Neuronal stem cell (in vitro differentiated cells): Measurements from ENCODE around the gene PKDREJ.

Source experiments
- DNase-seq: peaks from one replicate; pipeline ENCODE4 v3.0.0-alpha.2; 2013; ENCODE audit warnings: low spot score
- H2AFZ ChIP-seq: one replicate; pipeline ENCODE4 v1.6.1; 2013; ENCODE audit warnings: mild to moderate bottlenecking, low read length, inconsistent platforms
- H2AK5ac ChIP-seq: 2 replicates; pipeline ENCODE4 v1.6.1; 2013; ENCODE audit warnings: low read depth, mild to moderate bottlenecking, inconsistent platforms, low read length, moderate library complexity, mixed read lengths
- H2BK120ac ChIP-seq: 2 replicates; pipeline ENCODE4 v1.6.1; 2013; ENCODE audit warnings: low read depth, mild to moderate bottlenecking, inconsistent platforms, low read length, moderate library complexity, mixed read lengths
- H2BK12ac ChIP-seq: one replicate; pipeline ENCODE4 v1.6.1; 2013; ENCODE audit warnings: low read length, inconsistent platforms
- H2BK15ac ChIP-seq: 2 replicates; pipeline ENCODE4 v1.6.1; 2013; ENCODE audit warnings: mild to moderate bottlenecking, low read length, inconsistent platforms, mixed read lengths
- H2BK5ac ChIP-seq: one replicate; pipeline ENCODE4 v1.6.1; 2013; ENCODE audit warnings: inconsistent platforms, mild to moderate bottlenecking, low read length, moderate library complexity
- H3K14ac ChIP-seq: one replicate; pipeline ENCODE4 v1.6.1; 2013; ENCODE audit warnings: low read length, inconsistent platforms
- H3K18ac ChIP-seq: 2 replicates; pipeline ENCODE4 v1.6.1; 2013; ENCODE audit warnings: low read length, inconsistent platforms
- H3K23ac ChIP-seq: 2 replicates; pipeline ENCODE4 v1.6.1; 2013; ENCODE audit warnings: low read depth, mild to moderate bottlenecking, mixed read lengths, low read length, inconsistent platforms; ENCODE audit not compliant: poor library complexity
- H3K27ac ChIP-seq: replicated peaks from 3 replicates; pipeline ENCODE4 v1.5.1; 2013; ENCODE audit warnings: low read length, inconsistent platforms
- H3K27me3 ChIP-seq, 3 experiments: 2 replicates each; pipeline ENCODE4 v1.6.1; 2013; ENCODE audit warnings: low read length in 3 of 3, mild to moderate bottlenecking in 2 of 3, inconsistent platforms in 1 of 3, low read depth in 1 of 3, mixed read lengths in 1 of 3, moderate library complexity in 1 of 3; ENCODE audit not compliant: control insufficient read depth in 3 of 3, insufficient read depth in 3 of 3
- H3K36me3 ChIP-seq, 2 donors: replicated peaks in 1 of 2; 2 replicates each; pipeline ENCODE4 v1.6.1; 2013; ENCODE audit warnings: low read length in 2 of 2; ENCODE audit not compliant: control insufficient read depth in 2 of 2, insufficient read depth in 2 of 2
- H3K4ac ChIP-seq: 2 replicates; pipeline ENCODE4 v1.6.1; 2013; ENCODE audit warnings: inconsistent platforms, mild to moderate bottlenecking, low read length, moderate library complexity
- H3K4me1 ChIP-seq, 2 donors: 1 replicate in 1 of 2; 2 replicates in 1 of 2; pipeline ENCODE4 v1.6.1; 2013; ENCODE audit warnings: low read length in 2 of 2, low read depth in 1 of 2; ENCODE audit not compliant: control insufficient read depth in 2 of 2, insufficient read depth in 1 of 2
- H3K4me2 ChIP-seq: one replicate; pipeline ENCODE4 v1.6.1; 2013; ENCODE audit warnings: mild to moderate bottlenecking, low read length, inconsistent platforms; ENCODE audit not compliant: insufficient read depth, poor library complexity, severe bottlenecking
- H3K4me3 ChIP-seq, 2 donors: 2 replicates each; pipeline ENCODE4 v1.5.1; 2013; ENCODE audit warnings: low read length in 2 of 2, mild to moderate bottlenecking in 2 of 2, inconsistent platforms in 1 of 2, moderate library complexity in 1 of 2
- H3K79me1 ChIP-seq: one replicate; pipeline ENCODE4 v1.6.1; 2013; ENCODE audit warnings: low read depth, mild to moderate bottlenecking, inconsistent platforms, low read length, moderate library complexity
- H3K9ac ChIP-seq: one replicate; pipeline ENCODE4 v1.6.1; 2013; ENCODE audit warnings: mild to moderate bottlenecking, low read depth, low read length, inconsistent platforms; ENCODE audit not compliant: poor library complexity
- H3K9me3 ChIP-seq, 2 donors: replicated peaks in 1 of 2; 2 replicates each; pipeline versions ENCODE3 to v1.6.1; 2013; ENCODE audit warnings: low read length in 2 of 2, mild to moderate bottlenecking in 2 of 2, inconsistent platforms in 1 of 2, low read depth in 1 of 2, mixed read lengths in 1 of 2, moderate library complexity in 1 of 2; ENCODE audit not compliant: control insufficient read depth in 2 of 2, insufficient read depth in 1 of 2
- H4K8ac ChIP-seq: one replicate; pipeline ENCODE4 v1.6.1; 2013; ENCODE audit warnings: low read depth, mild to moderate bottlenecking, inconsistent platforms, low read length, moderate library complexity
- H4K91ac ChIP-seq: one replicate; pipeline ENCODE4 v1.6.1; 2013; ENCODE audit warnings: low read length, low read depth, mild to moderate bottlenecking, inconsistent platforms; ENCODE audit not compliant: poor library complexity
- WGBS, 2 donors: extraction: QIAGEN DNeasy Blood & Tissue Kit; methylation state at CpG; one replicate each; pipeline ENCODE4 v1.1.7; 2013; ENCODE audit warnings: missing lambda C conversion rate in 2 of 2, mixed read lengths in 1 of 2; ENCODE audit not compliant: insufficient read length in 2 of 2, insufficient replicate concordance in 1 of 2; ENCODE audit errors: extremely low coverage in 2 of 2; 5-methylcytosine and 5-hydroxymethylcytosine counted together

Gene PKDREJ

DNA sequence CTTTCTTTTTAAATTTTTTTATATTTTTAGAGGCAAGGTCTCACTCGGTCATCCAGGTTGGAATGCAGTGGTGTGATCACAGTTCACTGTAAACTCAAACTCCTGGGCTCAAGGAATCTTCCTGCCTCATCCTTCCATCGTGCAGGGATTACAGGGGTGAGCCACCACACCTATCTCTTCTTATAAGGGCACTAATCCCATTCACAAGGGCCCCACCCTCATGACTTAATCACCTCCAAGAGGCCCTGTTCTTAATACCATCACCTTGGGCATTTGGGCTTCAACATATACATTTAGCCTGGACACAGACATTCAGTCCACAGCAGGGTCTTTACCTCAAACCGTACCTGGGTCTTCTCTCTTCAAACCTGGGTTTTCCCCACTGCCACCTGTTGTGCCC lies 29.0 kb upstream of the PKDREJ start:
- no peak overlapping the region for H2AFZ ChIP-seq
- no peak for DNase-seq
- no peak overlapping the region for H4K8ac ChIP-seq
- H3K9ac ChIP-seq, result no peak overlapping the region
- no peak overlapping the region for H2BK5ac ChIP-seq
- peaks cover 7 to 8% of the 10 kb centered on the region in 2 donors for H3K4me1 ChIP-seq
- no peak overlapping the region for H2AK5ac ChIP-seq
- H3K4me3 ChIP-seq, result no peak overlapping the region
- no peak overlapping the region for H3K4me2 ChIP-seq
- no peak overlapping the region for H2BK12ac ChIP-seq
- no peak overlapping the region for H3K23ac ChIP-seq
- H2BK15ac ChIP-seq, result no peak overlapping the region
- H3K4ac ChIP-seq, result no peak overlapping the region
- WGBS, 2 donors, result no CpG with 5 or more reads among the region's 3 CpGs
- H2BK120ac ChIP-seq, result no peak overlapping the region
- no peaks in the 10 kb centered on the region for H3K79me1 ChIP-seq
- no peak overlapping the region for H3K18ac ChIP-seq
- H3K27me3 ChIP-seq, result no peaks in the 10 kb centered on the region
- peaks cover 4 to 45% of the 10 kb centered on the region in 2 donors for H3K36me3 ChIP-seq
- no peak overlapping the region for H3K27ac ChIP-seq
- H3K9me3 ChIP-seq, result peaks cover 0 to 2% of the 10 kb centered on the region in 2 donors
- no peak overlapping the region for H4K91ac ChIP-seq
- H3K14ac ChIP-seq, result no peak overlapping the region

DNA sequence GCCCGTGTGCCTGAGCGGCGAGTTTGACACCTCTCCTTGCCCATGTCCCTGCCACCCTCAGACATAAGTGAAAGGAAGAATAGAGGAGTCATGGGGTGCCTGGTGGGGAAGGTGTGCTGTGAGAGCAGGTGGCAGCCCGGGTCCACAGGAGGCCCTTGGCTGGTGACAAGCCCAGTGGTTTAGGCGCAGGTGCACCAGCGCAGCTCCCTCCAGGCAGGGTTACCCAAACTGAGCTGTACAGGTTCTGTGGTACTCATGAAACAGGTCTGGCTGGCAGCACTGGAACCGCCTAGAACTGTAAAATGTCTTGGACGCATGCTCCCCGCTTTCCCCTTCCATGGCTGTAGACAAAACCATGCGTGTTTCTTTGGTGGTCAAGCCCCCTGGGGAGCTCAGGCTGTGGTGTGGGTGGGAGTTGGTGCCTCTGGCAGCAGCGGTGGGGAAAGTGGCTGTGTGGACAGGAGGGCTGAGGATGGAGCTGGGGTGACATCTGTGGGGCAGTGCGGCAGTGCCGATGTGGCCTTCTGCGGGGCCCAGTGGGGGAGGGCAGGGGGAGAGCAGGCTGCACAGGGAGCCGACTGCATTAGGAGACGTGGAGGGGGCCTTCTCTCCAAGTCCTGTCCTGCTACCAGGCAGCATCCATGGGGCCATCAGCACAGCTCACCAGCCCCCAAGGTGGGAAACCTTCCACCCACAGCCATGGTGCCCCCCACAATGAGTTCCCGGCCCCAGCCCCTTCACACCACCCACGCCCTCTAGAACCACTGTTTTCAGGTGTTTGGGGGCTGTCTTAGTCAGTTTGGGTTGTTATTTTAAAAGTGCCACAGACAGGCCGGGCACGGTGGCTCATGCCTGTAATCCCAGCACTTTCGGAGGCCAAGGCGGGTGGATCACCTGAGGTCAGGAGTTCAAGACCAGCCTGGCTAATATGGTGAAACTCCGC lies 28.0 kb upstream of the PKDREJ start:
- DNase-seq, result no peak
- peak overlapping the region in 1 of 2 donors; percentile 4 for H3K4me3 ChIP-seq
- H3K79me1 ChIP-seq, result peaks cover 1% of the 10 kb centered on the region
- no peak overlapping the region for H2BK15ac ChIP-seq
- peaks cover 6 to 7% of the 10 kb centered on the region in 2 donors for H3K4me1 ChIP-seq
- H3K9ac ChIP-seq, result peak overlapping the region; percentile 78
- H3K18ac ChIP-seq, result peak overlapping the region; percentile 38
- no peak overlapping the region for H3K27ac ChIP-seq
- no peak overlapping the region for H2AFZ ChIP-seq
- no peak overlapping the region for H2BK5ac ChIP-seq
- WGBS, 2 donors, result no CpG with 5 or more reads among the region's 23 CpGs
- H2AK5ac ChIP-seq, result peak overlapping the region; percentile 63
- no peak overlapping the region for H4K91ac ChIP-seq
- H4K8ac ChIP-seq, result no peak overlapping the region
- no peaks in the 10 kb centered on the region for H3K27me3 ChIP-seq
- peaks cover 4 to 55% of the 10 kb centered on the region in 2 donors for H3K36me3 ChIP-seq
- peak overlapping the region; percentile 97 for H3K14ac ChIP-seq
- no peak overlapping the region for H3K4me2 ChIP-seq
- no peak overlapping the region for H3K4ac ChIP-seq
- no peak overlapping the region for H2BK120ac ChIP-seq
- no peak overlapping the region for H2BK12ac ChIP-seq
- peak overlapping the region; percentile 80 for H3K23ac ChIP-seq
- peaks cover 0 to 2% of the 10 kb centered on the region in 2 donors for H3K9me3 ChIP-seq

DNA sequence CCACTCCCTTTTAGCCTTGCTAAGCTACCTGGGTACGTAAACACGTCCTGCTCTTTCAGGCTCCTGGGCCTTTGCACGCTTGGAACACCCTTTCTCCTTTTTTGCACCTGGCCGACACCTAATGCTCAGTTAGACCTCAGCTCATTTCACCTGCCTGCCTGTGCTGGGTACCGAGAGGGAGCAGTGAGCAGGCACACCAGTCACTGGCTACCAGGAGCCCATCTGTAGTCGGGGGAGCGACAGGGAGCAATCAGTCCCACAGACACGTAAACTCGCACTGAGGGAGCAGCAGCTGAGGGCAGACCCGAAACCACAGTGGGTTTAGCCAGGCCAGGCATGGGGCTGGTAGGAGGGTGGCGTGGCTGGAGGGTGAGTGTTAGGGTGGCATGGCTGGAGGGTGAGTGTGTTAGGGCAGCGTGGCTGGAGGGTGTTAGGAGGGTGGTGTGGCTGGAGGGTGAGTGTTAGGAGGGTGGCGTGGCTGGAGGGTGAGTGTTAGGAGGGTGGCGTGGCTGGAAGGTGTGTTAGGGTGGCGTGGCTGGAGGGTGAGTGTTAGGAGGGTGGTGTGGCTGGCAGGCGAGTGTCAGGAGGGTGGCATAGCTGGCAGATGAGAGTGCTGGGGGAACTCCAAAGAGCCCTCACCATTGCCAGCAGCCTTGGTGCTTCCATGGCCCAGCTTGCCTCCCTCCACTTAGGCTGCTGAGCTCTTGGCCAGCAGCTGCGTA lies 27.1 kb upstream of the PKDREJ start:
- H3K4me2 ChIP-seq, result no peak overlapping the region
- no peaks in the 10 kb centered on the region for H3K27me3 ChIP-seq
- no peak overlapping the region for H2BK120ac ChIP-seq
- no peak overlapping the region for H3K27ac ChIP-seq
- peak overlapping the region; percentile 97 for H3K14ac ChIP-seq
- H2AK5ac ChIP-seq, result peak overlapping the region; percentile 63
- H3K9me3 ChIP-seq, result peaks cover 0 to 2% of the 10 kb centered on the region in 2 donors
- DNase-seq, result no peak
- peak overlapping the region; percentile 64 for H4K91ac ChIP-seq
- no peak overlapping the region for H3K4ac ChIP-seq
- no CpG with 5 or more reads among the region's 17 CpGs for WGBS, 2 donors
- H4K8ac ChIP-seq, result peak overlapping the region; percentile 48
- H2BK12ac ChIP-seq, result no peak overlapping the region
- no peak overlapping the region for H2BK15ac ChIP-seq
- H3K79me1 ChIP-seq, result peaks cover 1% of the 10 kb centered on the region
- H3K18ac ChIP-seq, result peak overlapping the region; percentile 48
- H2BK5ac ChIP-seq, result no peak overlapping the region
- H3K4me3 ChIP-seq, result peak overlapping the region in 1 of 2 donors; percentile 65
- peaks cover 0 to 4% of the 10 kb centered on the region in 2 donors for H3K4me1 ChIP-seq
- H2AFZ ChIP-seq, result no peak overlapping the region
- H3K23ac ChIP-seq, result peak overlapping the region; percentile 80
- H3K36me3 ChIP-seq, result peaks cover 4 to 61% of the 10 kb centered on the region in 2 donors
- H3K9ac ChIP-seq, result peak overlapping the region; percentile 60
